GM23338 (cell line): ENCODE results near the gene CDK13. TPM values are rescaled to one million over a fixed set of nuclear protein-coding genes. Genes with fewer than 3 reads are reported as not detected.

Experiments used
- ATAC-seq: fragments of 200-7000 bp; cut with Tn5 transposase; 3 replicates; pipeline ENCODE4 v1.9.1; 2020
- DNase-seq: peaks from one replicate; pipeline ENCODE4 v3.0.0-alpha.2; 2015; ENCODE audit warnings: low spot score
- H2AFZ ChIP-seq: fragments of 200-600 bp; sonication (generic); 2 replicates; pipeline ENCODE4 v1.8.0; 2016; ENCODE audit warnings: antibody characterized with exemption, mild to moderate bottlenecking, moderate library complexity
- H3F3A ChIP-seq: fragments of 200-600 bp; sonication (generic); replicated peaks from 2 replicates; pipeline ENCODE4 v1.8.0; 2017; ENCODE audit warnings: antibody characterized with exemption, mixed run types, low read depth
- H3K27ac ChIP-seq: fragments of 200-600 bp; sonication (generic); 2 replicates; pipeline ENCODE4 v1.6.1; 2016; ENCODE audit warnings: low read depth
- H3K27me3 ChIP-seq: fragments of 200-600 bp; sonication (generic); 2 replicates; pipeline ENCODE4 v1.8.0; 2016; ENCODE audit warnings: mild to moderate bottlenecking, mixed run types, moderate library complexity; ENCODE audit not compliant: insufficient read depth
- H3K36me3 ChIP-seq: fragments of 200-600 bp; sonication (generic); 2 replicates; pipeline ENCODE4 v1.8.0; 2016; ENCODE audit warnings: mild to moderate bottlenecking; ENCODE audit not compliant: insufficient read depth
- H3K4me1 ChIP-seq: fragments of 200-600 bp; sonication (generic); 2 replicates; pipeline ENCODE4 v1.8.0; 2016; ENCODE audit warnings: mild to moderate bottlenecking, moderate library complexity; ENCODE audit not compliant: insufficient read depth
- H3K4me2 ChIP-seq: fragments of 200-600 bp; sonication (generic); 2 replicates; pipeline ENCODE4 v1.7.1; 2017; ENCODE audit warnings: mixed run types
- H3K4me3 ChIP-seq: fragments of 200-600 bp; sonication (generic); 2 replicates; pipeline ENCODE4 v1.6.1; 2016; ENCODE audit warnings: mixed run types
- H3K79me2 ChIP-seq: fragments of 200-600 bp; sonication (generic); replicated peaks from 2 replicates; pipeline ENCODE4 v1.8.0; 2017; ENCODE audit warnings: mild to moderate bottlenecking; ENCODE audit not compliant: insufficient read depth
- H3K9me2 ChIP-seq: fragments of 200-600 bp; sonication (generic); 2 replicates; pipeline ENCODE4 v1.8.0; 2017; ENCODE audit not compliant: insufficient read depth
- H4K20me1 ChIP-seq: fragments of 200-600 bp; sonication (generic); replicated peaks from 2 replicates; pipeline ENCODE4 v1.8.0; 2017; ENCODE audit warnings: mild to moderate bottlenecking; ENCODE audit not compliant: insufficient read depth
- H3K27ac Mint-ChIP-seq: 2 replicates; pipeline ENCODE4 v1.8.0; 2020; ENCODE audit warnings: inconsistent platforms, mild to moderate bottlenecking, moderate library complexity, mixed read lengths
- H3K27me3 Mint-ChIP-seq: 3 replicates; pipeline ENCODE4 v1.8.0; 2022; ENCODE audit warnings: low read depth, mild to moderate bottlenecking, moderate library complexity, mixed read lengths, inconsistent platforms; ENCODE audit not compliant: insufficient read depth, poor library complexity
- H3K36me3 Mint-ChIP-seq: 3 replicates; pipeline ENCODE4 v1.8.0; 2021; ENCODE audit warnings: low read depth, mild to moderate bottlenecking, inconsistent platforms, moderate library complexity, mixed read lengths
- H3K4me1 Mint-ChIP-seq: 3 replicates; pipeline ENCODE4 v1.8.0; 2020; ENCODE audit warnings: mild to moderate bottlenecking, inconsistent platforms, mixed read lengths
- H3K4me3 Mint-ChIP-seq: 3 replicates; pipeline ENCODE4 v1.8.0; 2021; ENCODE audit warnings: moderate library complexity, mild to moderate bottlenecking, inconsistent platforms, mixed read lengths
- H3K9me3 Mint-ChIP-seq: 3 replicates; pipeline ENCODE4 v1.8.0; 2020; ENCODE audit warnings: moderate library complexity, mild to moderate bottlenecking, inconsistent platforms, mixed read lengths
- CREB1 ChIP-seq: fragments of 250-450 bp; sonication (Bioruptor Pico); IDR thresholded peaks from 2 replicates; pipeline ENCODE4 v1.5.0; 2020; ENCODE audit warnings: low read depth, mild to moderate bottlenecking, moderate library complexity
- CTCF ChIP-seq, 2 experiments: fragments of 200-600 bp in 1 of 2; sonication (generic) in 1 of 2; conservative IDR thresholded peaks; 2 replicates each; pipeline versions ENCODE4 v1.5.1 to v1.6.1; 2016 to 2017; ENCODE audit warnings: antibody characterized with exemption in 2 of 2, low read depth in 2 of 2, mild to moderate bottlenecking in 2 of 2, moderate library complexity in 1 of 2
- ETS1 ChIP-seq: IDR thresholded peaks from 2 replicates; pipeline ENCODE4 v1.6.1; 2016; ENCODE audit warnings: antibody characterized with exemption
- EZH2 ChIP-seq: fragments of 200-600 bp; sonication (generic); IDR thresholded peaks from one replicate; pipeline ENCODE4 v1.8.0; 2017; ENCODE audit warnings: antibody characterized with exemption, mild to moderate bottlenecking, low read depth; ENCODE audit not compliant: unreplicated experiment
- EZH2phosphoT487 ChIP-seq: fragments of 200-600 bp; sonication (generic); IDR thresholded peaks from one replicate; pipeline ENCODE4 v1.8.1; 2018; ENCODE audit warnings: antibody characterized with exemption; ENCODE audit not compliant: unreplicated experiment
- JUNB ChIP-seq: IDR thresholded peaks from one replicate; pipeline ENCODE4 v1.6.1; 2016; ENCODE audit warnings: antibody characterized with exemption; ENCODE audit not compliant: unreplicated experiment
- NANOG ChIP-seq: IDR thresholded peaks from 2 replicates; pipeline ENCODE4 v1.6.1; 2016; ENCODE audit warnings: antibody characterized with exemption, borderline replicate concordance
- POLR2AphosphoS5 ChIP-seq: IDR thresholded peaks from 2 replicates; pipeline ENCODE4 v1.6.1; 2016; ENCODE audit warnings: antibody characterized with exemption, low read depth
- REST ChIP-seq: IDR thresholded peaks from one replicate; pipeline ENCODE4 v1.6.1; 2018; ENCODE audit warnings: antibody characterized with exemption; ENCODE audit not compliant: unreplicated experiment
- STAT1 ChIP-seq: IDR thresholded peaks from one replicate; pipeline ENCODE4 v1.6.1; 2016; ENCODE audit warnings: antibody characterized with exemption; ENCODE audit not compliant: unreplicated experiment
- ZNF114 ChIP-seq: fragments of 250-450 bp; sonication (Bioruptor Pico); IDR thresholded peaks from 2 replicates; pipeline ENCODE4 v1.5.0; 2020; ENCODE audit warnings: mild to moderate bottlenecking, moderate library complexity
- ZNF331 ChIP-seq: fragments of 250-450 bp; sonication (Bioruptor Pico); IDR thresholded peaks from 2 replicates; pipeline ENCODE4 v1.5.0; 2020; ENCODE audit warnings: low read depth, mild to moderate bottlenecking, moderate library complexity
- polyA plus RNA-seq: library from polyadenylated mRNA; unstranded; fragments of >200 nt; fragmentation: Nextera tagmentation; extraction: Ambion mirVana; gene quantifications from 2 replicates; pipeline ENCODE4 v1.2.1, GENCODE V29; 2016
- total RNA-seq: library from RNA; depleted of rRNA; stranded (reverse); fragments of >200 nt; shearing (Covaris generic); gene quantifications from 2 replicates; pipeline ENCODE4 v1.2.3, GENCODE V29; 2014
- TF ChIP-seq, protein P1 (sequence below): fragments of 250-450 bp; sonication (Bioruptor Pico); IDR thresholded peaks from 2 replicates; pipeline ENCODE4 v1.5.0; 2020; ENCODE audit warnings: mild to moderate bottlenecking, moderate library complexity

CDK13 gene
- total and polyA plus RNA-seq, 2 experiments from 2014 or later: 39.4 to 80.2 TPM

GRCh38 chr7:40027545-40027944 lies 77.5 kb downstream of the CDK13 start:
- H3K27ac Mint-ChIP-seq: peak overlapping the region; percentile 13; the same call in 1 of the 2 replicates

More at GRCh38 chr7:40027545-40027944, 77.5 kb downstream of the CDK13 start:
- Mint-ChIP-seq H3K9me3 (no peaks in the 10 kb centered on the region), H3K4me3 (no peak overlapping the region), H3K4me1 (no peaks in the 10 kb centered on the region; the same call in 2 of the 3 replicates), H3K36me3 (peaks cover 15% of the 10 kb centered on the region; the same call in 2 of the 3 replicates), H3K27me3 (no peaks in the 10 kb centered on the region)
- Histone ChIP-seq H3K79me2 (0 out of 2 replicates have a peak, but pooled peaks cover 6% of the 10 kb centered on the region), H3K4me1 (no peaks in the 10 kb centered on the region), H3K27ac (no peak overlapping the region; the same call in 1 of the 2 replicates), H2AFZ (no peak overlapping the region), H3K9me2 (no peaks in the 10 kb centered on the region), H3K4me3 (no peak overlapping the region), H3K4me2 (no peak overlapping the region), H3F3A (no peaks in the 10 kb centered on the region), H3K27me3 (no peaks in the 10 kb centered on the region), H3K36me3 (no peaks in the 10 kb centered on the region), H4K20me1 (no peaks in the 10 kb centered on the region; the same call in 1 of the 2 replicates)
- no peak for DNase-seq
- TF ChIP-seq STAT1: no peak
- TF ChIP-seq EZH2phosphoT487: no peak
- TF ChIP-seq ETS1: no peak
- TF ChIP-seq, protein P1, sequence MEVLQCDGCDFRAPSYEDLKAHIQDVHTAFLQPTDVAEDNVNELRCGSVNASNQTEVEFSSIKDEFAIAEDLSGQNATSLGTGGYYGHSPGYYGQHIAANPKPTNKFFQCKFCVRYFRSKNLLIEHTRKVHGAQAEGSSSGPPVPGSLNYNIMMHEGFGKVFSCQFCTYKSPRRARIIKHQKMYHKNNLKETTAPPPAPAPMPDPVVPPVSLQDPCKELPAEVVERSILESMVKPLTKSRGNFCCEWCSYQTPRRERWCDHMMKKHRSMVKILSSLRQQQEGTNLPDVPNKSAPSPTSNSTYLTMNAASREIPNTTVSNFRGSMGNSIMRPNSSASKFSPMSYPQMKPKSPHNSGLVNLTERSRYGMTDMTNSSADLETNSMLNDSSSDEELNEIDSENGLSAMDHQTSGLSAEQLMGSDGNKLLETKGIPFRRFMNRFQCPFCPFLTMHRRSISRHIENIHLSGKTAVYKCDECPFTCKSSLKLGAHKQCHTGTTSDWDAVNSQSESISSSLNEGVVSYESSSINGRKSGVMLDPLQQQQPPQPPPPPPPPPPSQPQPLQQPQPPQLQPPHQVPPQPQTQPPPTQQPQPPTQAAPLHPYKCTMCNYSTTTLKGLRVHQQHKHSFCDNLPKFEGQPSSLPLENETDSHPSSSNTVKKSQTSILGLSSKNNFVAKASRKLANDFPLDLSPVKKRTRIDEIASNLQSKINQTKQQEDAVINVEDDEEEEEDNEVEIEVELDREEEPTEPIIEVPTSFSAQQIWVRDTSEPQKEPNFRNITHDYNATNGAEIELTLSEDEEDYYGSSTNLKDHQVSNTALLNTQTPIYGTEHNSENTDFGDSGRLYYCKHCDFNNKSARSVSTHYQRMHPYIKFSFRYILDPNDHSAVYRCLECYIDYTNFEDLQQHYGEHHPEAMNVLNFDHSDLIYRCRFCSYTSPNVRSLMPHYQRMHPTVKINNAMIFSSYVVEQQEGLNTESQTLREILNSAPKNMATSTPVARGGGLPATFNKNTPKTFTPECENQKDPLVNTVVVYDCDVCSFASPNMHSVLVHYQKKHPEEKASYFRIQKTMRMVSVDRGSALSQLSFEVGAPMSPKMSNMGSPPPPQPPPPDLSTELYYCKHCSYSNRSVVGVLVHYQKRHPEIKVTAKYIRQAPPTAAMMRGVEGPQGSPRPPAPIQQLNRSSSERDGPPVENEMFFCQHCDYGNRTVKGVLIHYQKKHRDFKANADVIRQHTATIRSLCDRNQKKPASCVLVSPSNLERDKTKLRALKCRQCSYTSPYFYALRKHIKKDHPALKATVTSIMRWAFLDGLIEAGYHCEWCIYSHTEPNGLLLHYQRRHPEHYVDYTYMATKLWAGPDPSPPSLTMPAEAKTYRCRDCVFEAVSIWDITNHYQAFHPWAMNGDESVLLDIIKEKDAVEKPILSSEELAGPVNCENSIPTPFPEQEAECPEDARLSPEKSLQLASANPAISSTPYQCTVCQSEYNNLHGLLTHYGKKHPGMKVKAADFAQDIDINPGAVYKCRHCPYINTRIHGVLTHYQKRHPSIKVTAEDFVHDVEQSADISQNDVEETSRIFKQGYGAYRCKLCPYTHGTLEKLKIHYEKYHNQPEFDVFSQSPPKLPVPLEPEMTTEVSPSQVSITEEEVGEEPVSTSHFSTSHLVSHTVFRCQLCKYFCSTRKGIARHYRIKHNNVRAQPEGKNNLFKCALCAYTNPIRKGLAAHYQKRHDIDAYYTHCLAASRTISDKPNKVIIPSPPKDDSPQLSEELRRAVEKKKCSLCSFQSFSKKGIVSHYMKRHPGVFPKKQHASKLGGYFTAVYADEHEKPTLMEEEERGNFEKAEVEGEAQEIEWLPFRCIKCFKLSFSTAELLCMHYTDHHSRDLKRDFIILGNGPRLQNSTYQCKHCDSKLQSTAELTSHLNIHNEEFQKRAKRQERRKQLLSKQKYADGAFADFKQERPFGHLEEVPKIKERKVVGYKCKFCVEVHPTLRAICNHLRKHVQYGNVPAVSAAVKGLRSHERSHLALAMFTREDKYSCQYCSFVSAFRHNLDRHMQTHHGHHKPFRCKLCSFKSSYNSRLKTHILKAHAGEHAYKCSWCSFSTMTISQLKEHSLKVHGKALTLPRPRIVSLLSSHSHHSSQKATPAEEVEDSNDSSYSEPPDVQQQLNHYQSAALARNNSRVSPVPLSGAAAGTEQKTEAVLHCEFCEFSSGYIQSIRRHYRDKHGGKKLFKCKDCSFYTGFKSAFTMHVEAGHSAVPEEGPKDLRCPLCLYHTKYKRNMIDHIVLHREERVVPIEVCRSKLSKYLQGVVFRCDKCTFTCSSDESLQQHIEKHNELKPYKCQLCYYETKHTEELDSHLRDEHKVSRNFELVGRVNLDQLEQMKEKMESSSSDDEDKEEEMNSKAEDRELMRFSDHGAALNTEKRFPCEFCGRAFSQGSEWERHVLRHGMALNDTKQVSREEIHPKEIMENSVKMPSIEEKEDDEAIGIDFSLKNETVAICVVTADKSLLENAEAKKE (CRISPR knock-in tag): no peak
- no peak for TF ChIP-seq ZNF114
- no peak for TF ChIP-seq CREB1 (CRISPR knock-in tag)
- no peak for TF ChIP-seq CTCF (conservative IDR thresholded peaks at IDR 0.05; ENCODE audit: low read depth in 2 of 2)
- TF ChIP-seq EZH2: no peak
- TF ChIP-seq NANOG: no peak
- TF ChIP-seq POLR2AphosphoS5: no peak
- TF ChIP-seq ZNF331 (CRISPR knock-in tag): no peak
- no peak for TF ChIP-seq JUNB
- TF ChIP-seq REST: no peak
- no peak for ATAC-seq
